Activated CD4-positive, alpha-beta memory T cell treated with anti-CD3 and anti-CD28 coated beads for 36 hours (primary cell): ENCODE data around the gene PSPN. TPM values are rescaled to one million over a fixed set of nuclear protein-coding genes. Genes with fewer than 3 reads are reported as not detected.

Experiments used
- CTCF ChIA-PET: fragments of 350-600 bp; sonication (Branson Sonifier 250); formaldehyde crosslinking; loops from one replicate; lab custom pipeline; 2021; ENCODE audit warnings: antibody characterized with exemption, inconsistent platforms; lab: Charles Lee
- POLR2A ChIA-PET: fragments of 350-600 bp; sonication (Branson Sonifier 250); formaldehyde crosslinking; loops from one replicate; lab custom pipeline; 2021; ENCODE audit warnings: antibody characterized with exemption; lab: Charles Lee
- DNase-seq: peaks from one replicate; pipeline ENCODE4 v3.0.0-alpha.2; 2020
- H3K27ac Mint-ChIP-seq: one replicate; pipeline ENCODE4 v1.8.0; 2021; ENCODE audit warnings: mixed read lengths
- H3K27me3 Mint-ChIP-seq: one replicate; pipeline ENCODE4 v1.8.0; 2021; ENCODE audit warnings: mixed read lengths
- H3K36me3 Mint-ChIP-seq: one replicate; pipeline ENCODE4 v1.8.0; 2021; ENCODE audit warnings: mixed read lengths
- H3K4me1 Mint-ChIP-seq: one replicate; pipeline ENCODE4 v1.8.0; 2021; ENCODE audit warnings: low read depth, mixed read lengths
- H3K4me3 Mint-ChIP-seq: one replicate; pipeline ENCODE4 v1.8.0; 2021; ENCODE audit warnings: mild to moderate bottlenecking, mixed read lengths
- H3K9me3 Mint-ChIP-seq: one replicate; pipeline ENCODE4 v1.8.0; 2021; ENCODE audit warnings: mixed read lengths
- intact Hi-C: fragments of 100-400 bp; cut with micrococcal nuclease; formaldehyde crosslinking; loops from one replicate; pipeline ENCODE4 v1.15.1; 2023
- total RNA-seq, 2 experiments: library from RNA; stranded (reverse); gene quantifications; one replicate each; pipeline ENCODE4 v1.2.3, GENCODE V29; 2021

Gene PSPN, protein sequence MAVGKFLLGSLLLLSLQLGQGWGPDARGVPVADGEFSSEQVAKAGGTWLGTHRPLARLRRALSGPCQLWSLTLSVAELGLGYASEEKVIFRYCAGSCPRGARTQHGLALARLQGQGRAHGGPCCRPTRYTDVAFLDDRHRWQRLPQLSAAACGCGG
- total RNA-seq: 1 to 10 TPM; 1.6 to 2.0 TPM

DNA sequence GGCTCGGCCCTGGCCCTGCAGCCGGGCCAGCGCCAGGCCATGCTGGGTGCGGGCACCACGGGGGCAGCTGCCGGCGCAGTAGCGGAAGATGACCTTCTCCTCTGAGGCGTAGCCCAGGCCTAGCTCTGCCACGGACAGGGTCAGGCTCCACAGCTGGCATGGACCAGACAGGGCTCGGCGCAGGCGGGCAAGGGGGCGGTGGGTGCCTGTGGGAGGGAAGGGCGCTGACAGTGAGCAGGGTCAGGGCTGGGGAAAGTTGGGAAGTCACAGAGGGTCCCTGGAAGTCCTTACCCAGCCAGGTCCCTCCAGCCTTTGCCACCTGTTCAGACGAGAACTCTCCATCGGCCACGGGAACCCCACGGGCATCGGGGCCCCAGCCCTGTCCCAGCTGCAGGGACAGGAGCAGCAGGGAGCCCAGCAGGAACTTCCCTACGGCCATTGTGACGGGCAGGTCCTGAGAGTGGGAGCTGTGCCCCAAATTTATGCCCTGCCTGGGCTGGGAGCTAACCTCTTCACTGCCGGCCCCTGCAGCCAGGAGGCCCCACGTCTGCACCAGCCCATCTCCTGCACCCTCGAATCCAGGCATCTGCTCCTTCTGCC is at the start of gene PSPN:
Gene PSPN (minus strand): TSS at position 523 of the 600 bp plus-strand sequence. CDS start 84 bp downstream, at position 439.
- ChIA-PET CTCF (no interaction called here), POLR2A (no interaction called here)
- Mint-ChIP-seq H3K9me3 (no peaks in the 10 kb centered on the region), H3K4me3 (no peak within 1 kb of the TSS), H3K27me3 (no peaks in the 10 kb centered on the region), H3K36me3 (peaks cover 9% of the 10 kb centered on the region), H3K4me1 (peaks cover 11% of the 10 kb centered on the region), H3K27ac (no peak within 1 kb of the TSS)
- intact Hi-C loops: loop anchor here (10.0 kb wide), 1 partner anchor 359 kb away; the partner anchor contains the start of genes GPR108 and TRIP10
- no peak for DNase-seq

DNA sequence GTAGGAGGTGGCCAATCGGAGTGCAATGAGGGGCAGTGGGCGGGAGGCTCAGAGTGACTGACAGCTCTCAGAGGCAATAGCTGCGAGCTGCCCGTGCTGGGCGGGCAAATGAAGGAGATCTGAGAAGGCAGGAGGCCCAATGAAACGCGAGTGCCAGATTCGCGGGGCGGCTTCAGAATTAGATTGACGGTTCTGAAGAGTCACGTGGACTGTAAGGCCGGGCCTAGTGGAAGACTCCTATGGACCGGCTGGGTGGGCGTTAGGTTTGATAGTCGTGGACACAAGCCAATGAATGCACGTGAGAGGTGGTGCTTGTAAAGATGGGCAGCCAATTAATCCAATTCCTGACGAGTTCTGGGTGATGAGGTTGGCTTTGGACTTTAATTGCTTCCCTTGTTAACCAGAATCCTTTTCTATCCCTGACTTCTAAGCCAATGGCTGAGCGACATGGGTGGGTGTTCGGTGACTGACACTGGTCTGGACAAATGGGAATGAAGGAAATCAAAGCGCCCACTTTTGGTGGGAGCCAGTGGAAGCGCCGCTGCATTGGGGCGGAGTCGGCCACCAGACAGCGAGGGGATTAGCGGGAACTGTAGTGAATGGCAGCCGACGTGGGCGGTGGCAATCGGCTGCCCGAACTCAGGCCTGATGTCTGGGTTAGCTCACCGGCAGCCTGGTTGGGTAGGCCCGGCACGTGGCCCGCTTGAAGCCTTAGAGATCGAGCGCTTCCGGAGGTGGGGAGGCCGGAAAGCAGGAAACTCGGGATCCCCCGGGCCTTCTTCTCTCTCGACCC is 49.4 kb upstream of the PSPN start:
- DNase-seq: peak; percentile 100
- Mint-ChIP-seq H3K36me3 (peaks cover 27% of the 10 kb centered on the region), H3K27me3 (no peaks in the 10 kb centered on the region), H3K4me3 (peak overlapping the region; percentile 75), H3K27ac (peak overlapping the region; percentile 92), H3K9me3 (peaks cover 3% of the 10 kb centered on the region), H3K4me1 (peaks cover 36% of the 10 kb centered on the region)
- intact Hi-C loops: loop anchor here (1.0 to 2.0 kb wide), 9 partner anchors 32 to 521 kb away; partner anchors contain the start of genes CLPP, DENND1C, GTF2F1 and SH2D3A
- CTCF ChIA-PET: interaction anchor here (0.9 to 1.7 kb wide), 7 partner anchors 13 to 439 kb away, joined by 3 to 5 read pairs (median 3); partner anchors contain the start of gene CLPP
- POLR2A ChIA-PET: interaction anchor here (0.6 to 2.7 kb wide), 10 partner anchors 13 to 439 kb away, joined by 3 to 15 read pairs (median 4); partner anchors contain the start of genes ALKBH7, CLPP, DENND1C and GTF2F1

DNA sequence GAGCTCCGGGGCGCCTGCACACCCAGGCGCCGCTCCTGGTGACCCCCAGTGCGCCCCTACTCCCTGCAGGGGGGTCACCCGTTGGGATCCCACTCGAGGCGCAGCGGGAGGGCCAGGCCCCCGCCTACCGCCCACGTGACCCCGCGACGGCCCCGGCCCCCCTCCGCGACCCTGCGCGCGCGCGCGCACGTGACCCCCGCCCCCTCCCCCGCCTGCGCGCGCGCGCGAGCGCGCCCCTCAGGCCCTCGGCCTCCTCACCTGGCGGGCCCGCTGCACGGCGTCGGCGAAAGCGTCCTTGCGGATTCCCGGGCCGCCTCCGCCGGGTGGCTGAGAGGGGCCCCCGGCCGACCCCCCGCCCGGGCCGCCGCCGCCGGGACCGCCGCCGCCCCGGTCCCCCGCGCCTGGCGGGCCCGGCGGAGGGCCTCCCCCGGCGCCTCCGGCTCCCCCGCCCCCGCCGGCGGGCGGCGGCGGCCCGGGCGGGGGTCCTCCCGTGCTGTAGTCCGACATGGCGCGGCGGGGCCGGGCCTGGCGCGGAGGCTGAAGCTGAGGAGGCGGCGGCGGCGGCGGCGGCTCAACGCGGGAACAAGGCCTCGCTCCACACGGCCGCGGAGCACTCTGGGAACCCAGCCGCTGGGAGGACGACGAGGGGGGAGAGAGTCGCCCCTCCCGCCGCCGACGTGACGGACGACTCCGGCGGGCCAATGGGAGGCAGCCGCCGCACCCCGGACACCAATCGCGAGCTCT is 48.6 kb upstream of the PSPN start, which contains the start of gene KHSRP:
Gene KHSRP (minus strand): TSS at position 617 of the 744 bp plus-strand sequence. CDS start 110 bp downstream, at position 507.
- CTCF ChIA-PET: interaction anchor here (0.9 to 1.7 kb wide), 6 partner anchors 12 to 440 kb away, joined by 3 to 5 read pairs (median 3); partner anchors contain the start of gene CLPP
- Mint-ChIP-seq H3K27ac (peak within 1 kb of the TSS; percentile 92), H3K9me3 (peaks cover 3% of the 10 kb centered on the region), H3K4me3 (peak within 1 kb of the TSS; percentile 89), H3K36me3 (peaks cover 34% of the 10 kb centered on the region), H3K27me3 (no peaks in the 10 kb centered on the region), H3K4me1 (peaks cover 36% of the 10 kb centered on the region)
- DNase-seq: peak; percentile 34
- POLR2A ChIA-PET: interaction anchor here (0.9 to 2.7 kb wide), 9 partner anchors 12 to 440 kb away, joined by 3 to 15 read pairs (median 4); partner anchors contain the start of genes ALKBH7, CLPP, DENND1C and GTF2F1
- intact Hi-C loops: loop anchor here (2.0 kb wide), 1 partner anchor 56 kb away; the partner anchor contains the start of gene DENND1C

DNA sequence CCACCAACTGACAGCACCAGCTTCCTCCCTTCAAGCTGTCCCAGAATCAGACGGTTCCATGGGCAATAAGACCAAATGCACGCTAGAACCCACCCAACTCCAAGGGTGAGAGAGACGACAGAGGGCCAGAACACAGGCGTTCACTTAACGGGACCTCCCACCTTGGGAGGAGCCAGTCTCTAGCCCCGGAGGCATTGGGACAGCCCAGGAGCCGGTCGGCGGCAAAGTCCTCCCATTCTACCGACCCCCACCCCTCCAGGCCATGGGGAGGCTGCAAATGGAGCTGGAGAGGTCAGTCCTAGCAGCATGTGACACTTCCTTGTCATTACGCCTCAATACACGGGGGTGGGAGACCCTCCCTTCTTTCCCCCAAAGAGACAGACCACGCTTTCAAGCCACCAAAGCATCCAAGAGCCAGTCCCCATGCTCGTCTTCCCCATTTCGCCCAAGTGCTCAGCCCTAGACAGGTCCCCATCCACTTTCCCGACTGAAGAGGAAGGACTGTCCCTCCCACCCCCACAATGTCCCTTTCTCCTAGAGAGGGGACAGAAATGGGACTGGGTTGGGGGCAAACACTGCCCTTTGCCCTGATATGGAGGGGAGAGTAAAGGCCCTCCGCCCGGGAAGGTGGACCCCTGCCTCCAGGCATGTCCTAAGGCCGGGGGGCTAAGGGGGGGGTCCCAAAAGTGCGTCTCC is 47.9 kb upstream of the PSPN start:
- DNase-seq: peak; percentile 60
- no peaks in the 10 kb centered on the region for H3K27me3 Mint-ChIP-seq
- peak overlapping the region; percentile 89 for H3K4me3 Mint-ChIP-seq
- intact Hi-C loops: loop anchor here (2.0 kb wide), 1 partner anchor 57 kb away; the partner anchor contains the start of gene DENND1C
- CTCF ChIA-PET: interaction anchor here (1.5 kb wide), 1 partner anchor 11 kb away, joined by 3 read pairs; no protein-coding TSS in a partner anchor
- peaks cover 36% of the 10 kb centered on the region for H3K4me1 Mint-ChIP-seq
- peaks cover 3% of the 10 kb centered on the region for H3K9me3 Mint-ChIP-seq
- H3K36me3 Mint-ChIP-seq: peaks cover 41% of the 10 kb centered on the region
- H3K27ac Mint-ChIP-seq: peak overlapping the region; percentile 82
- POLR2A ChIA-PET: interaction anchor here (0.6 to 2.7 kb wide), 2 partner anchors 51 to 799 kb away, joined by 3 to 15 read pairs; partner anchors contain the start of gene ALKBH7

DNA sequence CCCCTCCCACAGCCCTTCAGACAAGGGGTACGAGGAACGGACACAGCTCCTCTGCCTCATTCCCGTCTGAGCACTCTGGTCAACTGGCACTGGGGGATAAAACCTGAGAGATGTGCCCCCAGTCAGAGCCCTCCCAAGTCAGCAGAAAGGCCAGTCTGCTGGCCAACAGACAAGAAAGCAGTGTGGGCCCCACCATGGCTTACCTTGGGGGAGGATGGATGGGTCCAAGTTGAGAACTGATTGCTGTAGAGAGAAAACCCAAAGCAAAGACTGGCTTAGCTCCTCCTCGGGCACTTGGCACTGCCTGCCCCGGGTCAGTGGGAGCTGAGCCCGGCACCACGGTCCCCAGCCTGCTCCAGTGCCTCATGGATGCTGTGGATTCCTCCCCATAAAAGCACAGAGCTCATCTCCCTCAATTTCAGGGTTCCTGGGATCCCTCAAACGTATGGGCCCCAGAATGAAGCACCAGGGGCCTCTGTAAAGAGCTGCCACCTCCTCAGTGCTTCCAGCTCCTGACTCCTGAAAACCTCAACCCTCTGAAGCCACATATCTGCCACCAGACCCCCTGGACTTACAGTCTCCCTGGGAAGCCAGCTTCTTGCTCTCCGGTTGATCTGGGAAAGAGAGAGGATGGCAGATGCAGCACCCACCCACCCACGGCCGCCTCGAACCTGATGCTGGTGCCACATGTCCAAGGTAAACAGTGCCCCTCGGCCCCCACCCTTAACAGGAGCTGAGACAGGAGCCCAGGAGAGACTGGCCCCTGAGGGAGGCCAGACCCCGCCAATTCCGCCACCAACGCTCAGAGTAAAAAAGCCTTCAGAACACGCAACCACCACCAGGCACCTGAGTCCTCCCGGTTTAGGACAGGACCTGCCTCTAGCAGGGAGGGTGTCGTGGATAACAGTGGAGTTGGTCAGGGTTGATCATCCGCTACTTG is 45.6 kb upstream of the PSPN start:
- peaks cover 55% of the 10 kb centered on the region for H3K36me3 Mint-ChIP-seq
- H3K9me3 Mint-ChIP-seq: peaks cover 3% of the 10 kb centered on the region
- intact Hi-C loops: no loop called here
- H3K4me1 Mint-ChIP-seq: peaks cover 36% of the 10 kb centered on the region
- CTCF ChIA-PET: interaction anchor here (0.5 kb wide), 1 partner anchor 25 kb away, joined by 3 read pairs; no protein-coding TSS in a partner anchor
- DNase-seq: no peak
- POLR2A ChIA-PET: interaction anchor here (0.9 to 1.1 kb wide), 2 partner anchors 28 to 49 kb away, joined by 3 read pairs; partner anchors contain the start of gene GTF2F1
- H3K27me3 Mint-ChIP-seq: no peaks in the 10 kb centered on the region
- H3K4me3 Mint-ChIP-seq: no peak overlapping the region
- H3K27ac Mint-ChIP-seq: no peak overlapping the region

DNA sequence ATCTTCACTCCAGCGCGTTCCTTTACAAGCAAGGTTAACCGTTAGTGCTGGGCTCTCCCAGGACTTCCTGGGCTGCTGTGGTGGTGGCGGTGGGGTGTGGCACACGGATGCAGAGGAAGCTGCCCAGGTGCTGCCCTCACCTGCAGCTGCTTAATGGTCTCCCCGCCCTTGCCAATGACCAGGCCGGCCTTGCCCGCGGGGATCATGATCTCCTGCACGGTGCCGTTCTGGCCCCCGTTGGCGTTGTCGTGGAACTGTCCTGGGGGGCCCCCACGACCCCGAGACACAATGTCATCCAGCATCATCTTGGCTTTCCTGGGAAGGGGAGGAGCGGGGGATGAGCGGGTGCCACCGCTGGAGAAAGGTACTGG is 42.8 kb upstream of the PSPN start:
- no peak overlapping the region for H3K27ac Mint-ChIP-seq
- no peaks in the 10 kb centered on the region for H3K27me3 Mint-ChIP-seq
- no peak for DNase-seq
- no peak overlapping the region for H3K4me3 Mint-ChIP-seq
- peaks cover 70% of the 10 kb centered on the region for H3K36me3 Mint-ChIP-seq
- peaks cover 26% of the 10 kb centered on the region for H3K4me1 Mint-ChIP-seq
- CTCF ChIA-PET: no interaction called here
- POLR2A ChIA-PET: no interaction called here
- intact Hi-C loops: no loop called here
- no peaks in the 10 kb centered on the region for H3K9me3 Mint-ChIP-seq

DNA sequence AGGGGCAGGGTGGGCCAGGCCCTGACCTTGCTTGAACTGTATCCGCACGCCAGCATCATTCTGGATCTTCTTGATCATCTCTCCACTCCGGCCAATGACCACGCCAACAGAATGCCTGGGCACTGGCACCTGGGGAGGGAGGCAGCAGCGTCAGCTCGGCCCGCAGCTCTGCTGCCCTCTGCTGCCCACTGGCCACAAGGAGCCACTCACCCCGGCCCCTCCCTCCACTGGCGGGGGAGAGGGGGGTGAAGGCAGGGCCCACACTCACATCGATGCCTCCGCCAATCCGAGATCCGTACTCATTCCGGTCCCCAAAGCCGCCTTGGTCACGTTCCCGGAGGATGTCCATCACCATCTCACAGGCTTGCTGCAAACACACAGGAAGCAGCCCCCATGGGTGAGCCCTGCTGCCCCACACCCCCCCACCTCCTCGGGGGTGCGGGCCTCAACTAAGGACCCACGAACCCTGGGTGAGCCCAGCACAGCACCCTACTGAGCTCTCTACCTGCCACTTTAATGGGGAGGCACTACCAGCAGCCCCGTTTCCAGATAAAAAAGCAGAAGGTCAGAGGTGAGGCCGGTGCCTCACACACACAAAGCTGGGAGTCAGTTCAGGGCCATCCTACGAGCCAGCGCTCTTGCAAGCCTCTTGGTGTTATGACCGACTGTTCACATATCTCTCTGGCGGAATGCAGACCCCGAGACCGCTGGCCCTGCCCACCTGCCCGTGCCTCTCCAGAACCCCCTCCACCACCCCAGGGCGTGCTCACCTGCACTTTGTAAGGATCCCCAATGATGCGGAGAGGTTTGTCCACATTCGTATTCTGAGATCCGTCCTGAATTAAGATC is 42.2 kb upstream of the PSPN start:
- intact Hi-C loops: no loop called here
- CTCF ChIA-PET: no interaction called here
- Mint-ChIP-seq H3K4me1 (peaks cover 20% of the 10 kb centered on the region), H3K27ac (no peak overlapping the region), H3K9me3 (no peaks in the 10 kb centered on the region), H3K36me3 (peaks cover 65% of the 10 kb centered on the region), H3K27me3 (no peaks in the 10 kb centered on the region), H3K4me3 (no peak overlapping the region)
- DNase-seq: no peak
- POLR2A ChIA-PET: no interaction called here

DNA sequence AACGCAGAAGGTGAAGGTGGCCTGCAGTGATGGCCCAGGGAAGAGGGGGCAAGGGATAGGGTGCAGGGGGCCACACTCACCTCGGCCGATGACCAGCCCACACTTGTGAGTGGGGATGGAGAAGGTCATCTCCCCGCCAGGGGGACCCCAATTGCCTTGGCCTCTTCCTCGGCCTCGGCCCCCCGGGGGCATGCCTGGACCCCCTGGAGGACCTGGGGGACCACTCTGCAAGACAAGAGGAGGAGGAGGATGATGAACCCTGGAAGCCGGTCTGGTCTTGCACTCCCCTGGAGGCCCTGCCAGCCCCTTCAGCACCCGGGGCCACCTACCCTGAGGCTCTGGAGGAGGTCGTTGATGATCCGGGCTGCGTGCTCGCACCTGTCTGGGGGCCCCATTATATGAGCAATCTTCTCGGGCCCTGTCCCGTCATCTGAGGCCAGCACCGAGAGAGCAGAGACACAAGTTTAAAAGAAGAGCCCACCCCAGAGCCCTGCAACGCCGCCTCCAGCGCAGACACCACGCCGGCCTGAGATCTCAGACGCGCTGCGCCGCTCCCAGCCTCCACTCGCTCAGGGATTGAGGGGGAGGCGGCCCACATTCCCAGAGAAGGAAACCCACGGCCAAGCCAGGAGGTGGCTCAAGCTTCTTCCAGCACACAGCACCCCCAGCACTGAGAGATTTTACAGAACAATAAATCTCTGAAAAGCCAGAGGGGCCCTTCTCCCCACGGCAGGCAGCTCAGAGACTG is 41.1 kb upstream of the PSPN start:
- no peak for DNase-seq
- peaks cover 9% of the 10 kb centered on the region for H3K4me1 Mint-ChIP-seq
- no peak overlapping the region for H3K27ac Mint-ChIP-seq
- POLR2A ChIA-PET: no interaction called here
- no peak overlapping the region for H3K4me3 Mint-ChIP-seq
- CTCF ChIA-PET: no interaction called here
- H3K27me3 Mint-ChIP-seq: no peaks in the 10 kb centered on the region
- intact Hi-C loops: no loop called here
- no peaks in the 10 kb centered on the region for H3K9me3 Mint-ChIP-seq
- peaks cover 61% of the 10 kb centered on the region for H3K36me3 Mint-ChIP-seq

DNA sequence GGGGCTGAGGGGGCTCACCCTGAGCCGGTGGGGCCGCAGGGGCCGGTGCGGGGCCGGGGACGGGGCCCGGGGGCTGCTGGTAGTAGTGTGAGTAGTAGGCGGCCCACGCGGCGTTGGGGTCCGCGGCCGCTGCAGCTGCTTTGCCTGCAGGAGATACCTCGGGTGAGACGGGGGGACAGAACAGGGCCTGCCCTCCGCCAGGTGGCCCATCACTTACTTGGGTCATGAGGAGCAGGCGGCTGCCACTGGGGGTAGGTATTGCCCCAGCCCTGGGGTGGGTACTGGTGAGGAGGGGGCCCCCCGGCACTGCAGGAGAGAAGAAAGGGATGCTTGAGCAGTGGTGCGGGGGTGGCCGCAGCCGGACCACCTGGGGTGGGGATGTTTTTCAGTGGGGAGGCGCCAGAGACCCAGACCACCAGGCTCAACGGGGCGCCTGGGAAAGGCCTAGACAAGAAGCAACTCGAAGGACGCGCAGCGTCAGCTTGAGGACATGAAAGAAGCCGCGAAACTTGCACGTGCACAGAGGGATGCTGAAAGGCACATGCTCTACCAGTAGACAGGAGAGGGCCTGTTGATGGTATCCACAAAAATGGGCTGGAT is 40.0 kb upstream of the PSPN start:
- H3K4me1 Mint-ChIP-seq: peaks cover under 1% of the 10 kb centered on the region
- H3K36me3 Mint-ChIP-seq: peaks cover 53% of the 10 kb centered on the region
- ChIA-PET CTCF (no interaction called here), POLR2A (no interaction called here)
- intact Hi-C loops: no loop called here
- H3K27me3 Mint-ChIP-seq: no peaks in the 10 kb centered on the region
- H3K9me3 Mint-ChIP-seq: no peaks in the 10 kb centered on the region
- no peak overlapping the region for H3K4me3 Mint-ChIP-seq
- no peak overlapping the region for H3K27ac Mint-ChIP-seq
- no peak for DNase-seq
